ENCODE data around the gene FRMD7.

Gene FRMD7

DNA sequence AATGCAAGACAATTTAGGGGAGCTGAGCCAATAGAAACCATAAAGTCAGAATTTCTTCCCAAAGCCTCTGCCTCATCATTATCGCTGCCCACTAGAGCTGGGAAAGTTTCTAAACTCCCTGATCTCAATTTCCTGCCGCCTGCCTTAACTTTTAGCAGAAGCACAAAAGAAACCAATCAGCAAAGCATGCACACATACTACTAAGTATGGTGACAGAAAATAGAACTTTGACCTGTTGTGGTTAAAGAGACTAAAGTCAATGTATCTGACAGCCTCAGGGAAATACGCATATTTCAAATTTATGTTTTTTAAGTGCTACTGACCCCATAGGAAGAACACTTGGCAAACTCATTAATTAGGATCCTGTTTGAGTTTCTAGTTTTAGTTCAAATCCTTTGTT is 94.7 kb downstream of the FRMD7 start:
- DNase-seq: no peak

DNA sequence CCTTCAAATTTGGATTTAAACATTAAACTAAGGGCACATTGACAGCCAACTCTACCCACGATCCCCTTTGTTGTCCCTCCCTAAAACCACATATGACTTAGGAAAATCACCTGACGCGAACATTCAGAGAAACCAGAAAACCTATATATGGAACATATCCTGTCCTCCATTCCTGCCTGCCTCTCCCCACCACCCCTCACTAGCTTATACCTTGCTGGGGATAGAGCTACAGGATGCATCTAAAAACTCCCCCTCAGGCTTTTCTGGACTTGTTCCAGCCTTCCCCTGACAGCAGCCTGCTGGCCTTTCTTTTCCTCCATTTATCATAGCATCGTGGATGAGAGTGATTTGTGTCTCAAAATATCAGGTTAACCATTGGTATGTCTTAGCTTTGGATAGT is 96.0 kb downstream of the FRMD7 start:
- no peak for DNase-seq

DNA sequence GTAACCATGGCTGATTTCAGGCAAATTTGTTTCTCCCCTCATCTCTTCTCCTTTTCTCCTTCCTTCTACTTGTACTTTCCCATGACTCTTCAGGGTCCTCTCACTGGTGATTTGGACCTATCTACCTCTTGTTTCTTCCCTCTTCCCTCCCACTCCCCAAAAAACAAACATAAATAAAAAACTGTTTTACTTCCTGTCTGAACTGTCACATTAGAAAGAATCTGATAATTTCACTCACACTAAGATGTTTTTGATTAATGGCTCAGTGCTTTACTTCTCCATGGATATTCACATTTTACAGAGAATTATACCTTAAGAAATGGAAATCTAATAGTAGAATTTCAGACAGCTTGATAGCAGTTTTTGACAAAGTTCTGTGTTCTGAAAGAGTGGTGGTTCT is 97.6 kb downstream of the FRMD7 start:
- no peak for DNase-seq

All from T-helper 1 cell (primary cell).